ENCODE results near the gene ZNF438. TPM values are rescaled to one million over a fixed set of nuclear protein-coding genes. Genes with fewer than 3 reads are reported as not detected.

ZNF438 gene
- total and polyA plus RNA-seq, 2 of the 13 experiments (the other 11 are each of a cell fraction or from before 2014, with no cell fraction given), result 0.75 to 0.83 TPM

- ATAC-seq (no peak), DNase-seq (ENCODE audit: low spot score) (no peak), FAIRE-seq (no peak)
- Histone ChIP-seq H3K27me3 (ENCODE audit: control insufficient read depth in 1 of 2, insufficient read depth in 2 of 2, low read length in 2 of 2) (peaks cover 1 to 8% of the 10 kb centered on the region in 2 experiments; a peak in 3 of 5 replicates), H3K27ac (ENCODE audit: extremely low read length, insufficient read depth, low read length) (no peak overlapping the region), H3K36me3 (replicated peaks in 1 of 2; ENCODE audit: control insufficient read depth in 1 of 2, insufficient read depth in 2 of 2, low read length in 2 of 2) (no peaks in the 10 kb centered on the region), H3K9ac (ENCODE audit: insufficient read depth, low read depth, low read length) (no peak overlapping the region), H2AFZ (ENCODE audit: low read length) (no peak overlapping the region), H3K79me2 (ENCODE audit: insufficient read depth, low read length) (no peaks in the 10 kb centered on the region), H3K9me3 (ENCODE audit: low read length) (no peaks in the 10 kb centered on the region), H3K4me1 (ENCODE audit: insufficient read depth, low read length) (no peaks in the 10 kb centered on the region; the same call in 1 of the 2 replicates), H3K4me3 (replicated peaks in 1 of 3; ENCODE audit: insufficient read depth in 1 of 3, low read depth in 2 of 3, low read length in 3 of 3) (no peak overlapping the region), H3K4me2 (ENCODE audit: low read depth, low read length) (no peak overlapping the region), H4K20me1 (ENCODE audit: insufficient read depth, low read length) (no peaks in the 10 kb centered on the region)
- TF ChIP-seq ZFAT (CRISPR knock-in tag; conservative IDR thresholded peaks at IDR 0.05), result no peak
- TF ChIP-seq ZNF772 (CRISPR knock-in tag; IDR thresholded peaks at IDR 0.05), result no peak
- TF ChIP-seq LBX2 (CRISPR knock-in tag; IDR thresholded peaks at IDR 0.05; ENCODE audit: borderline replicate concordance), result no peak
- no peak for TF ChIP-seq CENPX (CRISPR knock-in tag; IDR thresholded peaks at IDR 0.05)
- TF ChIP-seq SRSF1 (optimal IDR thresholded peaks at IDR 0.05; ENCODE audit: low read depth, low read length), result no peak
- TF ChIP-seq MYNN (CRISPR knock-in tag; IDR thresholded peaks at IDR 0.05; ENCODE audit: low read depth), result no peak
- no TSS peak for BruUV-seq (replicated peaks)
- ChIA-PET CTCF (ENCODE audit: low intra/inter-chr PET ratio, low total read pairs) (no interaction called here), POLR2A (no interaction called here)
- in situ Hi-C loops (cut with HindIII; ENCODE audit: extremely low pct_ligation_motif_present, low pct_unique_long_range_greater_than_20kb) (no loop called here), intact Hi-C loops (cut with micrococcal nuclease; ENCODE audit: unreplicated experiment) (no loop called here)
- WGBS (ENCODE audit: low lambda C conversion rate), result 47% methylated on average over 14 of the region's 17 CpGs
Measured at GRCh38 chr10:30821994-30822692, 209.5 kb downstream of the ZNF438 start.

- in situ Hi-C loops (cut with HindIII; ENCODE audit: extremely low pct_ligation_motif_present, low pct_unique_long_range_greater_than_20kb) (no loop called here), intact Hi-C loops (cut with micrococcal nuclease; ENCODE audit: unreplicated experiment) (no loop called here)
- Histone ChIP-seq H3K4me3 (replicated peaks in 1 of 3; ENCODE audit: insufficient read depth in 1 of 3, low read depth in 2 of 3, low read length in 3 of 3) (no peak overlapping the region), H3K9ac (ENCODE audit: insufficient read depth, low read depth, low read length) (no peak overlapping the region), H3K27me3 (ENCODE audit: control insufficient read depth in 1 of 2, insufficient read depth in 2 of 2, low read length in 2 of 2) (peaks cover 1 to 8% of the 10 kb centered on the region in 2 experiments; a peak in 3 of 5 replicates), H3K4me1 (ENCODE audit: insufficient read depth, low read length) (no peaks in the 10 kb centered on the region; the same call in 1 of the 2 replicates), H3K27ac (ENCODE audit: extremely low read length, insufficient read depth, low read length) (no peak overlapping the region), H3K4me2 (ENCODE audit: low read depth, low read length) (no peak overlapping the region), H2AFZ (ENCODE audit: low read length) (no peak overlapping the region), H3K79me2 (ENCODE audit: insufficient read depth, low read length) (no peaks in the 10 kb centered on the region), H3K36me3 (replicated peaks in 1 of 2; ENCODE audit: control insufficient read depth in 1 of 2, insufficient read depth in 2 of 2, low read length in 2 of 2) (no peaks in the 10 kb centered on the region), H3K9me3 (ENCODE audit: low read length) (no peaks in the 10 kb centered on the region), H4K20me1 (ENCODE audit: insufficient read depth, low read length) (no peaks in the 10 kb centered on the region)
- FAIRE-seq (no peak), ATAC-seq (no peak), DNase-seq (ENCODE audit: low spot score) (no peak)
- ChIA-PET CTCF (ENCODE audit: low intra/inter-chr PET ratio, low total read pairs) (no interaction called here), POLR2A (no interaction called here)
- 16% methylated on average over 10 of the region's 10 CpGs for WGBS (ENCODE audit: low lambda C conversion rate)
- BruUV-seq (replicated peaks), result no TSS peak
- TF ChIP-seq PLSCR1 (CRISPR knock-in tag; IDR thresholded peaks at IDR 0.05; ENCODE audit: borderline replicate concordance) (no peak), ZFP36L2 (CRISPR knock-in tag; IDR thresholded peaks at IDR 0.05) (no peak), KLF12 (CRISPR knock-in tag; IDR thresholded peaks at IDR 0.05; ENCODE audit: borderline replicate concordance) (no peak), ZBTB38 (CRISPR knock-in tag; IDR thresholded peaks at IDR 0.05) (no peak), RELA (CRISPR knock-in tag; IDR thresholded peaks at IDR 0.05) (no peak), ZNF570 (CRISPR knock-in tag; IDR thresholded peaks at IDR 0.05; ENCODE audit: borderline replicate concordance) (no peak), ZSCAN21 (CRISPR knock-in tag; IDR thresholded peaks at IDR 0.05; ENCODE audit: borderline replicate concordance) (no peak)
Measured at GRCh38 chr10:30821261-30821993, 210.2 kb downstream of the ZNF438 start.

Data from HepG2 (cell line).